G401 (cell line): Measurements from ENCODE around the gene GM2A. TPM values are rescaled to one million over a fixed set of nuclear protein-coding genes. Genes with fewer than 3 reads are reported as not detected.
A peak's percentile ranks its signal among the peaks of the same experiment; 100 is the strongest.
"Not testable (repeated sequence)": the region's sequence is repeated elsewhere in the genome, so short reads cannot be mapped to it uniquely, and the experiment has no call there.

Experiments
- DNase-seq: peaks from one replicate; pipeline ENCODE4 v3.0.0-alpha.2; 2015; ENCODE audit warnings: low spot score
- in situ Hi-C: cut with HindIII; loops from 2 replicates; pipeline ENCODE4 v1.10.0; 2016; ENCODE audit warnings: low sequenced_read_pairs, mixed read lengths
- total RNA-seq: library from RNA; depleted of rRNA; stranded (reverse); fragments of >200 nt; shearing (Covaris generic); gene quantifications from 2 replicates; pipeline ENCODE4 v1.2.3, GENCODE V29; 2014

The GM2A gene
- total RNA-seq, 1 experiment from 2014 or later, result 35.0 TPM

DNA sequence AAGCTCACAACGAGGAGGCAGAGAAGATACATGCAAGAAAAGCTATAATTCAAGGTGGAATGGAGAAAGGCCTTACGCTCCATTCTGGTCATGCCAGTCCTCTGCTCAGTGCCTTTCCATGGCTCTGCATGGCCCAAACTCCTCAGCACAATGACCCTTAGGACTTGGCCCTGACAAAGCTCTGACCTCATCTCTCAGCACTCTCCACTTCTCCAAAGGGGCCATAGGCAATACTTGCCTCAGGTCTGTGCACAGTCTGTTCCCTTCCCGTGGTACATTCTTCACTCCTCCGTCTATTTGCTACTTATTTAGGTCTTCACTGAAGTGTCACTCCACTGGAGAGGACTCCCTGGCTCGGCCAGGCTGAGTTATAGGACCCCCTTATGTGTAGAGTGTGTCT, 25.9 kb downstream of the GM2A start:
- in situ Hi-C loops, result no loop called here

GRCh38 chr5:151280443-151280842, 27.5 kb downstream of the GM2A start:
- no peak for DNase-seq
- in situ Hi-C loops, result no loop called here

More for the DNA sequence above, 25.9 kb downstream of the GM2A start:
- DNase-seq, result no peak

GRCh38 chr5:151281001-151281639, 28.1 kb downstream of the GM2A start:
- in situ Hi-C loops, result no loop called here
- no peak for DNase-seq

- in situ Hi-C loops, result no loop called here
- no peak for DNase-seq
Observed at GRCh38 chr5:151283120-151283825, 30.3 kb downstream of the GM2A start.

- DNase-seq, result no peak
- in situ Hi-C loops, result no loop called here
Observed at GRCh38 chr5:151284392-151284967, 31.5 kb downstream of the GM2A start.

- DNase-seq, result no peak
- in situ Hi-C loops, result no loop called here
Observed at GRCh38 chr5:151285683-151286082, 32.7 kb downstream of the GM2A start.

- DNase-seq, result no peak
Observed at GRCh38 chr5:151286246-151286645, 33.3 kb downstream of the GM2A start.

GRCh38 chr5:151288180-151288579, 35.2 kb downstream of the GM2A start:
- DNase-seq, result peak; percentile 8
- in situ Hi-C loops, result no loop called here

More at GRCh38 chr5:151286246-151286645, 33.3 kb downstream of the GM2A start:
- in situ Hi-C loops, result no loop called here

DNA sequence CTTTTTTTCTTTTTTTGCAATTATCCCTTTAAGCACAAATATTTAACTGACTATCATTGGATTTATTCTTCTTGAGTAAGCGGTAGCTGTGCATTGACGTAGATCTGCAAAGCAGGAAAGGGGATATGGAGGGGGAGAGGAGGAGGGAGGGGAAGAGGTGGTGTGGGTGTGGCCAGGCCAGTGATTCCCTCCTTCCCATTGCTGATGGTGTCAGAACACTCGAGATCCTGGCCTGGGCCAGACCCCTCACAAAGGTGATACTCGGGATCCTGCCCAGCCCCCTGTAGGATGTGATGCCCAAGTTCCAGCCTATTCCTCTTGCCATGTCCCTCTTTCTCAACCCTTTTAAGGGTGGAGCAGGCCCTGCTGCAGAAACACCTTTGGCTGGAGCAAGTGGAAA, 40.6 kb downstream of the GM2A start:
- no peak for DNase-seq

DNA sequence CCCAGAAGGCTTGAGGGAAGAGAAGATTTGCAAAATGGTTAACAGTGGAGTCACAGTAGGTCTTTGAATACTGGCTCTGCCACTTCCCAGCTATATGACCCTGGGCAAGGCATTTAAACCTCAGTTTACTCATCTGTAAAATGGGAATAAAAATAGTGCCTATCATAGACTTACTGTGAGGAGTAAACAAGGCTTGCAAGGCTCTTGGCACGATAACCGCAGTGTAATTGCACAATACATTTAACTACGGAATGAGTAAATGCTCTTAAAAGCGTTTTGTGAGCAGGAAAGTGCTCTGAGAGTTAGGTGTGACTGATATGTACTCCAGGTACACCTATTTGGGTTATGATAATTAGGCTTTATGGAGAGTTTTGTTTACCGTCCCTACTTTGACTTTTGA, 42.2 kb downstream of the GM2A start:
- in situ Hi-C loops, result no loop called here
- DNase-seq, result no peak

More for the DNA sequence above, 40.6 kb downstream of the GM2A start:
- in situ Hi-C loops, result no loop called here

DNA sequence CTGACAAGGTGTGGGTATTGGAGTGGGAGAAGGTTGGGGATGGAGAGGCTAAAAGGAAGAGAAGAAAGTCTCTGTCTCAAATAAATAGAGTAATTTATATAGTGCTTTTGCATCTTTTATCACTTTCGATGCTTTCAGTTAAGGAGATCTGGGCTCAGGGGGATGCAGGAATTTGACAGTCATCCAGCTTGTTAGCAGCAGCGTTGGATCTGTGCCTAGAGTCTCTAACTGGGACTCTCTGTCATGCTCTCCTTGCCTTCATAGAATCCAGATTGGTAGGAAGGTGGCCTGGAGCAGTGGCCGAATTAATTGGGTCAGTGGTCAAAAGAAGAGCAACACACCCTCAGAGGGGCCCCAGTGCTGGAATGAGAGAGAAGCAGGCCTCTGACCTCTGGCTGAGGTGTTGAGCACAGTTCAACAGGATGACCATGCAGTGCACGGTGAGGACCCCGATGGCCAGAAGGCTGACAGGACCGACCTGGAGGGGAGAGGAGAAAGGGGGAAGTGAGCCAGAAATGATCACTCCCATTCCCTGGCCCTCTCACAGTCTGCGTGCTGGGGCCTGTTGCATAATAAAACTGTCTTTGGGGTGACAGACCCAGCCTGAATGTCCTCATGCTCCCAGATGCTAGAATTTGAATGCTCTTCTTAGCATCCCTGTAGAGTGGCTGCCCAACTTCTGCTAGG, 42.9 kb downstream of the GM2A start:
- DNase-seq, result peak; percentile 64
- in situ Hi-C loops, result no loop called here

- DNase-seq, result no peak
- in situ Hi-C loops, result no loop called here
Observed at GRCh38 chr5:151296478-151296830, 43.5 kb downstream of the GM2A start.

GRCh38 chr5:151296974-151297373, 44.0 kb downstream of the GM2A start:
- in situ Hi-C loops, result no loop called here
- DNase-seq, result no peak

- in situ Hi-C loops, result no loop called here
- peak; percentile 23 for DNase-seq
Observed at GRCh38 chr5:151298063-151298855, 45.3 kb downstream of the GM2A start.

DNA sequence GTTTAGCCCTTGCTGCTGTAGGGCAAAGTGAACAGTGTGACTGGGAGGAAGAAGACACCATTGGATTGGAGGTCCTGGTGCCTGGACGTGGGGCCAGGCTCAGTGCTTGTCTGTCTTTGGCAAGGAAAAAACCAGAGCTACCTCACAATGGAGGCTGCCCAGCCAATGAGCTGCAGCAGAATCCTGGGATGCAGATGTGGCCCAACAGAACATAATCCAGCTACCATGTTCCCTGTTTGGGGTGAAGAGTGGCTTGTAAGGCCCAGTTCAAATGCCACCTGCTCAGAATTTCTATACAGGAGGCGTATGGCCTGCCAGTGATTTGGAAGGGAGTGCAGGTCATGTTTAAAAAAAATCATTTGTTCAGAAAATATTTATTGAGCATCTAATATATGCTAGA, 50.7 kb downstream of the GM2A start, which contains the start of gene SLC36A3:
SLC36A3 (minus strand) TSS at position 101 of the 400 bp plus-strand sequence. CDS start 412 bp downstream, outside the sequence.
- in situ Hi-C loops, result no loop called here

DNA sequence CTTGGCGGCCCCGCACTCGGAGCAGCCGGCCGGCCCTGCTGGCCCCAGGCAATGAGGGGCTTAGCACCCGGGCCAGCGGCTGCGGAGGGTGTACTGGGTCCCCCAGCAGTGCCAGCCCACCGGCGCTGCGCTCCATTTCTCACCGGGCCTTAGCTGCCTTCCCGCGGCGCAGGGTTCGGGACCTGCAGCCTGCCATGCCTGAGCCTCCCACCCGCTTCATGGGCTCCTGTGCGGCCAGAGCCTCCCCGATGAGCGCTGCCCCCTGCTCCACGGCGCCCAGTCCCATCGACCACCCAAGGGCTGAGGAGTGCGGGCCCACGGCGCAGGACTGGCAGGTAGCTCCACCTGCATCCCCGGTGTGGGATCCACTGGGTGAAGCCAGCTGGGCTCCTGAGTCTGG, 56.3 kb downstream of the GM2A start:
- in situ Hi-C loops, DNase-seq: not testable (repeated sequence)

More for the DNA sequence above, 50.7 kb downstream of the GM2A start, which contains the start of gene SLC36A3:
- no peak for DNase-seq

GRCh38 chr5:151309821-151310220, 56.8 kb downstream of the GM2A start:
- DNase-seq, in situ Hi-C loops: not testable (repeated sequence)

DNA sequence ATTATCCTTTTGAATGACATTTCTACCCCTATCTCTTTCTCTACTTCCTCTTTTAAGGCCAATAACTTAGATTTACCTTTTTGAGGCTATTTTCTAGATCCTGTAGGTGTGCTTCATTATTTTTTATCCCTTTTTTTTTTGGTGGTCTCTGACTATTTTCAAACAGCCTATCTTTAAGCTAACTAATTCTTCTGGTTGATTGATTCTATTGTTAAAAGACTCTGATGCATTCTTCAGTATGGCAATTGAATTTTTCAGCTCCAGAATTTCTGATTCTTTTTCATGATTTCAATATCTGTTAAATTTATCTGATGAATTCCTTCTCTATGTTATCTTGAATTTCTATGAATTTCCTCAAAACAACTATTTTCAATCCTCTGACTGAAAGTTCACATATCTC, 57.9 kb downstream of the GM2A start:
- in situ Hi-C loops, result no loop called here

GRCh38 chr5:151312756-151313324, 59.9 kb downstream of the GM2A start:
- no peak for DNase-seq
- in situ Hi-C loops, result no loop called here

More for the DNA sequence above, 57.9 kb downstream of the GM2A start:
- no peak for DNase-seq
